ENCODE results near the gene DERA.

GRCh38 chr12:15882118-15882971 is 28.8 kb upstream of the DERA start, which contains the start of gene STRAP:
- no peak for TF ChIP-seq CTCF (IDR thresholded peaks at IDR 0.05)
- TF ChIP-seq POLR2A (IDR thresholded peaks at IDR 0.05), result peak in 1 of 2 donors; percentile 75
